Subcutaneous adipose tissue (tissue), 4 donors: Measurements from ENCODE around the gene CIRBP. TPM values are rescaled to one million over a fixed set of nuclear protein-coding genes. Genes with fewer than 3 reads are reported as not detected.

Source experiments
- total RNA-seq, 4 donors: library from RNA; depleted of rRNA; stranded (reverse); fragments of >200 nt; gene quantifications; one replicate each; pipeline ENCODE4 v1.1.0, GENCODE V29; 2016
- TF ChIP-seq, protein P1 (sequence below): fragments of 450-650 bp; IDR thresholded peaks from one replicate; pipeline ENCODE4 v1.5.1; 2016; ENCODE audit warnings: low read depth, mild to moderate bottlenecking, control low read depth, antibody characterized with exemption, moderate library complexity

CIRBP gene
- total RNA-seq, 4 donors from 2014 or later = 159 to 753 (median 413) TPM

DNA sequence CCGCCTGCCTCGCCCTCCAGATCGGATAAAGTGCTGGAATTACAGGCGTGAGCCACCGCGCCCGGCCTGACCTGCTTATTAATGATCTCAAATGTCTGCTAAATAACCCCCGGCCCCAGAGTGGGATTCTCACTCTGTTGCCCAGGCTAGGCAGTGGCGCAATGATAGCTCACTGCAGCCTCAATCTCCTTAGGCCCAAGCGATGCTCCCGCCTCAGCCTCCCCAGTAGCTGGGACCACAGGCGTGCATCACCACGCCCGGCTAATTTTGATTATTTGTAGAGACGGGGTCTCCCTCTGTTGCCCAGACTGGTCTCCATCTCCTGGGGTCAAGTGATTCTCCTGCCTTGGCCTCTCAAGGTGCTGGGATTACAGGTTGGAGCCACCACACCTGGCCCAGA, 28.2 kb upstream of the CIRBP start:
- TF ChIP-seq, protein P1, sequence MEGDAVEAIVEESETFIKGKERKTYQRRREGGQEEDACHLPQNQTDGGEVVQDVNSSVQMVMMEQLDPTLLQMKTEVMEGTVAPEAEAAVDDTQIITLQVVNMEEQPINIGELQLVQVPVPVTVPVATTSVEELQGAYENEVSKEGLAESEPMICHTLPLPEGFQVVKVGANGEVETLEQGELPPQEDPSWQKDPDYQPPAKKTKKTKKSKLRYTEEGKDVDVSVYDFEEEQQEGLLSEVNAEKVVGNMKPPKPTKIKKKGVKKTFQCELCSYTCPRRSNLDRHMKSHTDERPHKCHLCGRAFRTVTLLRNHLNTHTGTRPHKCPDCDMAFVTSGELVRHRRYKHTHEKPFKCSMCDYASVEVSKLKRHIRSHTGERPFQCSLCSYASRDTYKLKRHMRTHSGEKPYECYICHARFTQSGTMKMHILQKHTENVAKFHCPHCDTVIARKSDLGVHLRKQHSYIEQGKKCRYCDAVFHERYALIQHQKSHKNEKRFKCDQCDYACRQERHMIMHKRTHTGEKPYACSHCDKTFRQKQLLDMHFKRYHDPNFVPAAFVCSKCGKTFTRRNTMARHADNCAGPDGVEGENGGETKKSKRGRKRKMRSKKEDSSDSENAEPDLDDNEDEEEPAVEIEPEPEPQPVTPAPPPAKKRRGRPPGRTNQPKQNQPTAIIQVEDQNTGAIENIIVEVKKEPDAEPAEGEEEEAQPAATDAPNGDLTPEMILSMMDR = no peak

- TF ChIP-seq, protein P1 = no peak
These were observed 27.6 kb upstream of the CIRBP start, which contains the start of gene ATP5F1D for GRCh38 chr19:1241417-1242095. ATP5F1D (plus strand) TSS chr19:1241751; CDS start chr19:1241851, 100 bp downstream.

DNA sequence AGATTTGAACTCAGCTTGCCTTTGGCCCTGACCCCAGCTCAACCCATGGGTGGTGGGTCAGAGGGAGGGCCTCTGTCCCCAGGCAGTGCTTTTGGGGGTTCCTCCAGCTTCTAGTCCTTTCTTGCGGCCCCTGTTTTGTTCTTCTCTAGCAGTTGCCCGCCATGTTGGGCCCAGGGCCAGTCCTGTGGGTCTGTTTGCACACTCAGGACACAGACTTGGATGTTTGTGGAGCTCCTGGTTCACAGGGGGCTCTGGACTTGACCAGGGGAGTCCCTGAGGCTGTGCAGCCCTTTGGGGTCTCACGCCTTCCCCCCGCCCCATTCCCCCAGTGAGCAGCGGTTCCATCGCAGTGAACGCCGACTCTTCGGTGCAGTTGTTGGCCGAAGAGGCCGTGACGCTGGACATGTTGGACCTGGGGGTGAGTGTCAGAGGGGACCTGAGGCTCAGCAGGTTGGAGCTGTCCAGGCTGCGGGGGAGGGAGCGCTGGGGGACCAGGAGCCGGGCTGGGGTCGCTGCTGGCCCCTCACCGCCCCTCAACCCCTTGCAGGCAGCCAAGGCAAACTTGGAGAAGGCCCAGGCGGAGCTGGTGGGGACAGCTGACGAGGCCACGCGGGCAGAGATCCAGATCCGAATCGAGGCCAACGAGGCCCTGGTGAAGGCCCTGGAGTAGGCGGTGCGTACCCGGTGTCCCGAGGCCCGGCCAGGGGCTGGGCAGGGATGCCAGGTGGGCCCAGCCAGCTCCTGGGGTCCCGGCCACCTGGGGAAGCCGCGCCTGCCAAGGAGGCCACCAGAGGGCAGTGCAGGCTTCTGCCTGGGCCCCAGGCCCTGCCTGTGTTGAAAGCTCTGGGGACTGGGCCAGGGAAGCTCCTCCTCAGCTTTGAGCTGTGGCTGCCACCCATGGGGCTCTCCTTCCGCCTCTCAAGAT, 25.1 kb upstream of the CIRBP start:
- TF ChIP-seq, protein P1 = no peak

GRCh38 chr19:1244693-1245451, 24.3 kb upstream of the CIRBP start:
- TF ChIP-seq, protein P1 = no peak

DNA sequence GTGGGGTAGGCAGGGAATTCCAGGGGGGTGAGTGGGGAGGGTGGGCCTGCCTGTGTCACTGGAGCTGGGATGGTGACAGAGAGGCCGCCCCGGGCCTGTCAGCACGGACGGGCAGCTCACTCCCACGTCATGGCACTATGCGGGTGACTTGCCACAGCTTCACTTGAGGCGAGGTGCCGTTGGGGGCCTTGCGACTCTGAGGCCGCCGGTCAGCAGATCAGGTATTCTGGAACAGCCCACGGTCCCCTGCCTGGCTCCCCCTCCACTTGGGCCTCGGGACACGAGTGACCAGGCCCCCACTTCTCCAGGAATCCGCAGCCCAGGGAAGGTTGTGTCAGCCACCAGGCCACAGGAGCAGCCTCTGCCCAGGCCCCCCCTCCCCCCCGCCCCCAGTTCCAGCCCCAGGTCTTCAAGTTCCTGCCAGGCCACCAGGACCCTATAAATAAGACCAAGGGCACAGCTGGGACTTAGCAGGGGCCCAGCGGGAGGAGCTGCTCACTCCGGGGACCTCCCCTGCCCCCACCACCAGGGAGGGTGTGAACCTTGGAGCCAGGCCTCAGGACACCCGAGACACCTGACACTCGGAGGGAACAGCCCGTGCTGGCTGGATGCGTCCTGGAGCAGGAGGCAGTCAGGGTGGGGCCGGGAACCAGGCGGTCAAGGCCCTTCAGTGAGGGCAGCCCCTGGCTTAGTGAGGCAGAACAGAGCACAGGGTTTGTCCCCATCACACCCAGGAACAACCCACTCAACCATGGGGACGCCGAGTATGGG, 23.5 kb upstream of the CIRBP start:
- TF ChIP-seq, protein P1 = no peak

DNA sequence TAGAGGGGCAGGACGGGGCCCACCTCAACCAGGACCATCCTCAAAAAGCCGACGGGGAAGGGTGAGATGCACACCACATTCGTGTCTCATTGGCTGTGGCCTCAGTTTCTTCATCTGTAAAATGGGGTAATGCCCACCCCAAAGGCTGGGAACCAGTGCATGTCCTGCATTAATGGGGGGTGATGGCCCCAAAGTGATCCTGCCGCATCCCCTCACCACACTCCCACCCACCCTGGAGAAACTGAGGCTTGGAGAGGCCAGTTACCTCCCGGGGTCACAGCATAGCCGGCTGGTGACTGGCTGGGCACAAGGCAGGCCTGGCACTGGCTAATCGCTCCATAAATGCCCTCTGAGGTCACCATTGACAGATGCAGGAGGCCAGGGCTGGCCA, 21.4 kb upstream of the CIRBP start:
- TF ChIP-seq, protein P1 = no peak
